Fibroblast of lung (primary cell): ENCODE results near the gene TARBP1. TPM values are rescaled to one million over a fixed set of nuclear protein-coding genes. Genes with fewer than 3 reads are reported as not detected.

Experiments
- DNase-seq, 2 donors: peaks; one replicate each; pipeline versions ENCODE4 v3.0.0 to v3.0.0-alpha.2; 2010; ENCODE audit warnings: low read depth in 2 of 2
- H2AFZ ChIP-seq: 2 replicates; pipeline ENCODE4 v1.5.1; 2012; ENCODE audit warnings: low read length, control low read depth, inconsistent platforms
- H3K27ac ChIP-seq: 2 replicates; pipeline ENCODE4 v1.5.1; 2011; ENCODE audit warnings: low read length, control low read depth; ENCODE audit not compliant: insufficient read depth
- H3K27me3 ChIP-seq: 2 replicates; pipeline ENCODE4 v1.5.1; 2011; ENCODE audit warnings: mild to moderate bottlenecking, low read length; ENCODE audit not compliant: control insufficient read depth, insufficient read depth
- H3K36me3 ChIP-seq: 2 replicates; pipeline ENCODE4 v1.5.1; 2011; ENCODE audit warnings: low read length; ENCODE audit not compliant: control insufficient read depth, insufficient read depth
- H3K4me1 ChIP-seq: 2 replicates; pipeline ENCODE4 v1.5.1; 2011; ENCODE audit warnings: low read length; ENCODE audit not compliant: control insufficient read depth, insufficient read depth; ENCODE audit errors: extremely low read depth
- H3K4me2 ChIP-seq: 2 replicates; pipeline ENCODE4 v1.5.1; 2011; ENCODE audit warnings: low read length, control low read depth; ENCODE audit not compliant: insufficient read depth; ENCODE audit errors: extremely low read depth
- H3K4me3 ChIP-seq, 4 experiments: fragments of 200-600 bp in 1 of 4; sonication (generic) in 1 of 4; replicated peaks in 1 of 4; 2 replicates each; pipeline ENCODE4 v1.5.1; 2011 to 2016; ENCODE audit warnings: low read length in 4 of 4, low read depth in 3 of 4, mild to moderate bottlenecking in 3 of 4, control low read depth in 2 of 4, inconsistent platforms in 1 of 4, mixed read lengths in 1 of 4; ENCODE audit not compliant: insufficient read depth in 1 of 4; ENCODE audit errors: control extremely low read depth in 1 of 4
- H3K79me2 ChIP-seq: 2 replicates; pipeline ENCODE4 v1.5.1; 2012; ENCODE audit warnings: mild to moderate bottlenecking, low read length, inconsistent platforms; ENCODE audit not compliant: control insufficient read depth, insufficient read depth
- H3K9ac ChIP-seq: 2 replicates; pipeline ENCODE4 v1.5.1; 2011; ENCODE audit warnings: mild to moderate bottlenecking, low read length, control low read depth; ENCODE audit not compliant: insufficient read depth
- H3K9me3 ChIP-seq: 2 replicates; pipeline ENCODE4 v1.5.1; 2012; ENCODE audit warnings: low read depth, low read length; ENCODE audit not compliant: control insufficient read depth, insufficient read depth
- H4K20me1 ChIP-seq: 2 replicates; pipeline ENCODE4 v1.5.1; 2011; ENCODE audit warnings: low read length; ENCODE audit not compliant: control insufficient read depth, insufficient read depth; ENCODE audit errors: extremely low read depth
- CTCF ChIP-seq, 2 donors: IDR thresholded peaks in 1 of 2; conservative IDR thresholded peaks in 1 of 2; 1 replicate in 1 of 2; 2 replicates in 1 of 2; pipeline ENCODE4 v1.5.1; 2011 to 2012; ENCODE audit warnings: low read length in 2 of 2, control low read depth in 1 of 2, inconsistent platforms in 1 of 2, low read depth in 1 of 2, mild to moderate bottlenecking in 1 of 2
- EZH2 ChIP-seq: IDR thresholded peaks from 2 replicates; pipeline ENCODE4 v1.5.1; 2012; ENCODE audit warnings: low read length, control low read depth, mild to moderate bottlenecking; ENCODE audit errors: missing control alignments
- polyA plus RNA-seq, 2 donors: library from polyadenylated mRNA; depleted of rRNA in 1 of 2; stranded (reverse) in 1 of 2; unstranded in 1 of 2; fragments of >200 nt; gene quantifications; 2 replicates each; pipeline ENCODE4 v1.2.1, GENCODE V29; 2011 to 2012; ENCODE audit warnings: missing spikeins in 1 of 2
- total RNA-seq: library from RNA; depleted of rRNA; stranded (reverse); fragments of >200 nt; gene quantifications from 2 replicates; pipeline ENCODE4 v1.2.1, GENCODE V29; 2014

TARBP1 gene
- total and polyA plus RNA-seq, 2 donors (not counting 1 experiment from before 2014, with no cell fraction given), result 11.6 to 20.6 TPM

DNA sequence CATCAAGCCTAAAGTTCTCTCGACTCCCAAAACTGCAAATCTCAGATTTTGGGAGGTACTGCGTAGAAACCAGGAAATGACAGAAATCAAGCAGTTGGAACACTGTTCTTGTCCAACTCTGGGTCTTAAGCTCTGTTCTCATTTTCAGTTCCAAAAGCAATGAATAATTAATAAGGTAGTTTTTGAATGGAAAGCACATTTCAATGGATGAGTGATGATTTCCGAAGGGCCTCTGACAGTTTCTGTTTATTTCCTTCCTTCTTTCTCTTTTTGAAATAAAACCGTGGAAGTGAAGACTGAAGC, 20.9 kb upstream of the TARBP1 start:
- peak overlapping the region in 2 of 4 experiments; percentile 29 to 32 for H3K4me3 ChIP-seq
- H2AFZ ChIP-seq, result no peak overlapping the region
- H4K20me1 ChIP-seq, result no peaks in the 10 kb centered on the region
- H3K79me2 ChIP-seq, result no peaks in the 10 kb centered on the region
- H3K4me2 ChIP-seq, result peak overlapping the region; percentile 89
- peak overlapping the region; percentile 90 for H3K27ac ChIP-seq
- no peak for TF ChIP-seq CTCF (conservative IDR thresholded peaks at IDR 0.05 in 1 of 2, IDR thresholded peaks at IDR 0.05 in 1 of 2; ENCODE audit: low read depth in 1 of 2, low read length in 2 of 2)
- TF ChIP-seq EZH2, result no peak
- no peaks in the 10 kb centered on the region for H3K36me3 ChIP-seq
- DNase-seq, result no peak
- H3K9me3 ChIP-seq, result no peaks in the 10 kb centered on the region
- peaks cover 17% of the 10 kb centered on the region for H3K4me1 ChIP-seq
- no peak overlapping the region for H3K9ac ChIP-seq
- no peaks in the 10 kb centered on the region for H3K27me3 ChIP-seq

DNA sequence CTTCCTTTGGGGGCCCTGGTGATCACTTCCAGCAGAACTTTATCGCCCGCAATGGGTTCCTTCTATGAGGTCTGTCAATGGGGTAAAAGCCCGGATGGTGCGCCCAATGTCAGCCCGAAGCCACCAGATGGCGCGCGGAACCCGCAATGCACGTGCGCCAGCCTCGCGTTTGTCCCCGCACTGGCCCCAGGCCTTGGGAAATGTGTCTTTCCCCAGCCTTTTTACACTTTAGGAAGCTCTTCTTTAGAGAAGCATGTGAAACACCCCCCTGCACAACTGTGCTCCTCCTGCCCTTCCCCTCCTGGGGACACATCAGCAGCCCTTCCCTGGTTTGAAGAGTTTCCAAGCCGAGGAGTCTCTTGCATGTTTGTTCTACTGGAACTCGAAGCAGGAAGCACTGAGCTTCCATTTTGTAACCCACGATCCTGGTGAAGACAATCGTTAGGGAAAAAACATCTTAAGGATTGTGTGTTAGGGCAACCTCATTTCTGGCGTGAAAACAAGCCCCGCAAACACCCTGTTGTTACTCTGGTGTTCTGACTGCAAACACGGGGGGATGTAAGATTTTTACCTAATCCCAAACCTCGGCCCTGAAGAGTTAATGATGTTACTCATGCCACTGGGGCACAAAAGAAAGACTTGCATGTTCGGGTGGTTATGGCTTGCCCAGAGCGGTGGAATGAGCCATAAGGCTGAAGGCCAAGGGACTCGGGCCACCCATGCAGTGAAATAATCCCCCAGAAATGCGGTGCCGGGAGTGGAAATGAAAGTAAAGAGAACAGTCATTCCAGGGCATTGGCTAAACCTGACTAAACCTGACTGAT, 20.4 kb upstream of the TARBP1 start:
- peak; percentile 91 to 93 for DNase-seq
- Histone ChIP-seq H3K4me3 (peak overlapping the region; percentile 6 to 32 (median 29)), H3K36me3 (no peaks in the 10 kb centered on the region)

More for the DNA sequence above, 20.4 kb upstream of the TARBP1 start:
- TF ChIP-seq CTCF (conservative IDR thresholded peaks at IDR 0.05 in 1 of 2, IDR thresholded peaks at IDR 0.05 in 1 of 2; ENCODE audit: low read depth in 1 of 2, low read length in 2 of 2) (peak; percentile 88 to 93), EZH2 (no peak)
- Histone ChIP-seq H4K20me1 (no peaks in the 10 kb centered on the region), H3K79me2 (no peaks in the 10 kb centered on the region), H3K9ac (peak overlapping the region; percentile 43), H3K4me2 (peak overlapping the region; percentile 89), H3K27ac (peak overlapping the region; percentile 90), H2AFZ (peak overlapping the region; percentile 77), H3K4me1 (peaks cover 19% of the 10 kb centered on the region), H3K27me3 (no peaks in the 10 kb centered on the region), H3K9me3 (no peaks in the 10 kb centered on the region)
